SK-N-SH (cell line): ENCODE measurements around the gene TNRC6A. TPM values are rescaled to one million over a fixed set of nuclear protein-coding genes. Genes with fewer than 3 reads are reported as not detected.

Experiments used
- CTCF ChIA-PET: fragments of 300-600, 350-600 bp; formaldehyde crosslinking; extraction: SDS; loops from one replicate; lab custom pipeline; 2021; lab: Yijun Ruan, JAX
- POLR2A ChIA-PET: fragments of 350-600 bp; sonication (Branson Sonifier 250); formaldehyde crosslinking; extraction: SDS; loops from one replicate; lab custom pipeline; 2020; ENCODE audit warnings: antibody characterized with exemption, inconsistent platforms; lab: Yijun Ruan, JAX
- DNase-seq: peaks from one replicate; pipeline ENCODE4 v3.0.0; 2012
- H2AFZ ChIP-seq: fragments of 200-600 bp; sonication (generic); 2 replicates; pipeline ENCODE4 v1.8.1; 2016; ENCODE audit warnings: antibody characterized with exemption, mild to moderate bottlenecking, low read depth
- H3F3A ChIP-seq: fragments of 200-600 bp; sonication (generic); replicated peaks from 2 replicates; pipeline ENCODE3; 2016; ENCODE audit warnings: antibody characterized with exemption, mild to moderate bottlenecking; ENCODE audit not compliant: insufficient read depth
- H3K27ac ChIP-seq, 2 experiments: fragments of 200-500 bp in 1 of 2; fragments of 200-600 bp in 1 of 2; sonication (Bioruptor generic) in 1 of 2; sonication (generic), shearing (Covaris generic) in 1 of 2; 2 replicates each; pipeline versions ENCODE4 v1.5.1 to v1.6.1; 2014 to 2016; ENCODE audit warnings: low read depth in 2 of 2, inconsistent platforms in 1 of 2, low read length in 1 of 2, mild to moderate bottlenecking in 1 of 2, mixed read lengths in 1 of 2
- H3K27me3 ChIP-seq: fragments of 200-600 bp; sonication (generic), shearing (Covaris generic); 2 replicates; pipeline ENCODE4 v1.6.1; 2016; ENCODE audit warnings: mixed run types; ENCODE audit not compliant: insufficient read depth
- H3K36me3 ChIP-seq, 2 experiments: fragments of 200-500 bp in 1 of 2; fragments of 200-600 bp in 1 of 2; sonication (Bioruptor generic) in 1 of 2; sonication (generic) in 1 of 2; replicated peaks in 1 of 2; 2 replicates each; pipeline versions ENCODE3 to v1.5.1; 2014 to 2016; ENCODE audit warnings: low read length in 1 of 2, mild to moderate bottlenecking in 1 of 2; ENCODE audit not compliant: insufficient read depth in 2 of 2, control insufficient read depth in 1 of 2
- H3K4me1 ChIP-seq, 2 experiments: fragments of 200-500 bp in 1 of 2; fragments of 200-600 bp in 1 of 2; sonication (Bioruptor generic) in 1 of 2; sonication (generic), shearing (Covaris generic) in 1 of 2; 2 replicates each; pipeline versions ENCODE4 v1.5.1 to v1.6.1; 2014 to 2016; ENCODE audit warnings: low read depth in 1 of 2, low read length in 1 of 2, mixed run types in 1 of 2; ENCODE audit not compliant: insufficient read depth in 2 of 2, control insufficient read depth in 1 of 2
- H3K4me2 ChIP-seq: fragments of 200-600 bp; sonication (generic), shearing (Covaris generic); 2 replicates; pipeline ENCODE4 v1.6.1; 2017; ENCODE audit warnings: mixed run types
- H3K4me3 ChIP-seq, 2 experiments: fragments of 200-500 bp in 1 of 2; fragments of 200-600 bp in 1 of 2; sonication (Bioruptor generic) in 1 of 2; sonication (generic), shearing (Covaris generic) in 1 of 2; 2 replicates each; pipeline versions ENCODE4 v1.5.1 to v1.8.1; 2014 to 2016; ENCODE audit warnings: low read depth in 2 of 2, inconsistent platforms in 1 of 2, low read length in 1 of 2, mild to moderate bottlenecking in 1 of 2, mixed read lengths in 1 of 2, moderate library complexity in 1 of 2
- H3K79me2 ChIP-seq: fragments of 200-600 bp; sonication (generic); 2 replicates; pipeline ENCODE4 v1.8.1; 2017; ENCODE audit warnings: mild to moderate bottlenecking; ENCODE audit not compliant: insufficient read depth
- H3K9ac ChIP-seq: fragments of 200-600 bp; sonication (generic); 2 replicates; pipeline ENCODE4 v1.6.1; 2017; ENCODE audit warnings: mixed run types
- H3K9me2 ChIP-seq: fragments of 200-600 bp; sonication (generic); 2 replicates; pipeline ENCODE4 v1.6.1; 2017; ENCODE audit warnings: mixed run types
- H3K9me3 ChIP-seq: fragments of 200-600 bp; sonication (generic); 2 replicates; pipeline ENCODE4 v1.6.1; 2017; ENCODE audit warnings: mixed run types, mild to moderate bottlenecking, moderate library complexity
- H4K20me1 ChIP-seq: fragments of 200-600 bp; sonication (generic); 2 replicates; pipeline ENCODE4 v1.6.1; 2017; ENCODE audit warnings: mild to moderate bottlenecking, mixed run types; ENCODE audit not compliant: insufficient read depth
- CHD2 ChIP-seq: fragments of 150-350 bp; IDR thresholded peaks from 2 replicates; pipeline ENCODE4 v1.6.1; 2018; ENCODE audit warnings: low read length; ENCODE audit not compliant: partially characterized antibody
- CTCF ChIP-seq: fragments of 200-600 bp; sonication (generic); IDR thresholded peaks from 2 replicates; pipeline ENCODE4 v1.6.1; 2017; ENCODE audit warnings: antibody characterized with exemption, mild to moderate bottlenecking, moderate library complexity
- ELF1 ChIP-seq: IDR thresholded peaks from 2 replicates; pipeline ENCODE4 v1.4.0; 2012
- EP300 ChIP-seq, 2 experiments: IDR thresholded peaks; 2 replicates each; pipeline versions ENCODE4 v1.4.0 to v1.6.1; 2012; ENCODE audit warnings: borderline replicate concordance in 1 of 2, low read depth in 1 of 2, low read length in 1 of 2
- EZH2phosphoT487 ChIP-seq: fragments of 200-600 bp; sonication (generic); IDR thresholded peaks from 2 replicates; pipeline ENCODE4 v1.6.1; 2017; ENCODE audit warnings: low read depth, mixed run types, mild to moderate bottlenecking, antibody characterized with exemption, moderate library complexity, borderline replicate concordance
- FOSL2 ChIP-seq: IDR thresholded peaks from 2 replicates; pipeline ENCODE4 v1.4.0; 2012; ENCODE audit warnings: low read depth, mild to moderate bottlenecking, moderate library complexity, borderline replicate concordance
- FOXJ3 ChIP-seq: sonication (generic); formaldehyde crosslinking; IDR thresholded peaks from 2 replicates; pipeline ENCODE4 v1.5.1; 2020; ENCODE audit warnings: mild to moderate bottlenecking, missing genetic modification reagents
- FOXM1 ChIP-seq: IDR thresholded peaks from 2 replicates; pipeline ENCODE4 v1.4.0; 2012; ENCODE audit warnings: low read depth, mild to moderate bottlenecking
- GABPA ChIP-seq: IDR thresholded peaks from 2 replicates; pipeline ENCODE4 v1.4.0; 2012; ENCODE audit warnings: low read depth, mild to moderate bottlenecking
- GATA2 ChIP-seq: sonication (generic); formaldehyde crosslinking; IDR thresholded peaks from 2 replicates; pipeline ENCODE4 v1.5.0; 2020; ENCODE audit warnings: mild to moderate bottlenecking, missing genetic modification reagents
- IRF3 ChIP-seq: fragments of 150-350 bp; IDR thresholded peaks from 2 replicates; pipeline ENCODE4 v1.6.1; 2016; ENCODE audit warnings: mild to moderate bottlenecking, low read depth, low read length
- JUND ChIP-seq: IDR thresholded peaks from 2 replicates; pipeline ENCODE4 v1.4.0; 2012
- MAX ChIP-seq: IDR thresholded peaks from 2 replicates; pipeline ENCODE4 v1.4.0; 2012; ENCODE audit warnings: low read depth
- MEF2A ChIP-seq: IDR thresholded peaks from 2 replicates; pipeline ENCODE4 v1.4.0; 2012; ENCODE audit warnings: low read depth, borderline replicate concordance
- MXI1 ChIP-seq: IDR thresholded peaks from 2 replicates; pipeline ENCODE4 v1.6.1; 2012; ENCODE audit warnings: mild to moderate bottlenecking, low read depth, low read length, improper control_type of control experiment
- NFIC ChIP-seq: IDR thresholded peaks from 2 replicates; pipeline ENCODE4 v1.4.0; 2012; ENCODE audit warnings: borderline replicate concordance
- NRF1 ChIP-seq: IDR thresholded peaks from 2 replicates; pipeline ENCODE4 v1.6.1; 2012; ENCODE audit warnings: low read depth, mild to moderate bottlenecking, low read length
- PBX3 ChIP-seq: IDR thresholded peaks from 2 replicates; pipeline ENCODE4; 2012
- POLR2AphosphoS5 ChIP-seq: IDR thresholded peaks from 2 replicates; pipeline ENCODE4 v1.6.1; 2012; ENCODE audit warnings: low read depth, low read length
- RAD21 ChIP-seq: IDR thresholded peaks from 2 replicates; pipeline ENCODE4 v1.6.1; 2012; ENCODE audit warnings: mild to moderate bottlenecking, low read length
- RCOR1 ChIP-seq: fragments of 150-350 bp; IDR thresholded peaks from 2 replicates; pipeline ENCODE4 v1.6.1; 2017; ENCODE audit warnings: antibody characterized with exemption, low read length
- RFX5 ChIP-seq: IDR thresholded peaks from 2 replicates; pipeline ENCODE4 v1.6.1; 2012; ENCODE audit warnings: mild to moderate bottlenecking, improper control_type of control experiment, low read length
- RXRA ChIP-seq: IDR thresholded peaks from 2 replicates; pipeline ENCODE4 v1.4.0; 2012; ENCODE audit warnings: low read depth, mild to moderate bottlenecking, borderline replicate concordance
- SIN3A ChIP-seq: IDR thresholded peaks from 2 replicates; pipeline ENCODE4 v1.6.1; 2012; ENCODE audit warnings: low read depth, mild to moderate bottlenecking, low read length, moderate library complexity, borderline replicate concordance
- SMC3 ChIP-seq: IDR thresholded peaks from 2 replicates; pipeline ENCODE4 v1.6.1; 2012; ENCODE audit warnings: low read depth, low read length, improper control_type of control experiment
- TAF1 ChIP-seq: IDR thresholded peaks from 2 replicates; pipeline ENCODE4 v1.6.1; 2012; ENCODE audit warnings: low read depth, mild to moderate bottlenecking, low read length, moderate library complexity, borderline replicate concordance
- TCF12 ChIP-seq: IDR thresholded peaks from 2 replicates; pipeline ENCODE4 v1.4.0; 2012
- TEAD4 ChIP-seq: IDR thresholded peaks from 2 replicates; pipeline ENCODE4 v1.4.0; 2012; ENCODE audit warnings: mild to moderate bottlenecking, borderline replicate concordance; ENCODE audit not compliant: insufficient read depth
- YY1 ChIP-seq: IDR thresholded peaks from 2 replicates; pipeline ENCODE4 v1.4.0; 2012; ENCODE audit warnings: low read depth, mild to moderate bottlenecking
- ZBTB33 ChIP-seq: IDR thresholded peaks from 2 replicates; pipeline ENCODE4 v1.4.0; 2012; ENCODE audit warnings: low read depth, borderline replicate concordance
- WGBS: methylation state at CpG from one replicate; pipeline ENCODE4 v1.1.6; 2017; ENCODE audit warnings: low lambda C conversion rate; 5-methylcytosine and 5-hydroxymethylcytosine counted together
- polyA plus RNA-seq, 3 experiments: library from polyadenylated mRNA; depleted of rRNA; stranded (reverse); fragments of >200 nt; gene quantifications; 2 replicates each; pipeline ENCODE4 v1.2.3, GENCODE V29; 2012

TNRC6A gene
- polyA plus RNA-seq, 1 of the 3 experiments (the other 2 are of a cell fraction), result 32.5 TPM

GRCh38 chr16:24853830-24854229 lies 124.4 kb downstream of the TNRC6A start:
- Histone ChIP-seq H3K9me2 (no peaks in the 10 kb centered on the region), H3K79me2 (no peaks in the 10 kb centered on the region), H3K36me3 (no peaks in the 10 kb centered on the region), H3K27me3 (no peaks in the 10 kb centered on the region), H3K27ac (peak overlapping the region in 1 of 2 experiments; percentile 23; a peak in 1 of 4 replicates), H3K9me3 (no peaks in the 10 kb centered on the region), H3K4me1 (peaks cover 10 to 21% of the 10 kb centered on the region in 2 experiments; a peak in 2 of 4 replicates), H3K9ac (no peak overlapping the region), H3K4me3 (peak overlapping the region; percentile 13 to 35; a peak in 3 of 4 replicates), H4K20me1 (0 out of 2 replicates have a peak, but pooled peaks cover 4% of the 10 kb centered on the region), H3F3A (peaks cover 24% of the 10 kb centered on the region), H3K4me2 (peak overlapping the region; percentile 69), H2AFZ (peak overlapping the region; percentile 73)
- CTCF ChIA-PET, result interaction anchor here (1.5 kb wide), 1 partner anchor 52 kb away, joined by 4 read pairs; no protein-coding TSS in a partner anchor
- WGBS, result 3% methylated on average over 18 of the region's 18 CpGs
- POLR2A ChIA-PET, result interaction anchor here (0.6 kb wide), 1 partner anchor 264 kb away, joined by 3 read pairs; no protein-coding TSS in a partner anchor
- peak; percentile 75 for DNase-seq
- no peak for TF ChIP-seq POLR2AphosphoS5
- TF ChIP-seq ELF1, result no peak
- TF ChIP-seq RCOR1, result 0 out of 2 replicates have a peak, but pooled peaks have one; percentile 28
- TF ChIP-seq TCF12, result peak; percentile 35; the same call in 1 of the 2 replicates
- no peak for TF ChIP-seq RXRA
- TF ChIP-seq MAX, result no peak
- no peak for TF ChIP-seq JUND
- TF ChIP-seq TEAD4, result no peak
- peak; percentile 36; the same call in 1 of the 2 replicates for TF ChIP-seq FOSL2
- TF ChIP-seq RAD21, result 0 out of 2 replicates have a peak, but pooled peaks have one; percentile 14
- peak; percentile 21 to 58; a peak in 3 of 4 replicates for TF ChIP-seq EP300 (IDR thresholded peaks at IDR 0.05; ENCODE audit: borderline replicate concordance in 1 of 2, low read depth in 1 of 2, low read length in 1 of 2)
- TF ChIP-seq FOXJ3 (CRISPR knock-in tag), result peak; percentile 54; the same call in 1 of the 2 replicates
- no peak for TF ChIP-seq CHD2
- peak; percentile 73; the same call in 1 of the 2 replicates for TF ChIP-seq NFIC
- no peak for TF ChIP-seq IRF3
- TF ChIP-seq ZBTB33, result no peak
- no peak for TF ChIP-seq SMC3
- no peak for TF ChIP-seq RFX5
- 0 out of 2 replicates have a peak, but pooled peaks have one; percentile 22 for TF ChIP-seq GATA2
- no peak for TF ChIP-seq SIN3A
- TF ChIP-seq EZH2phosphoT487, result no peak
- TF ChIP-seq YY1, result no peak
- TF ChIP-seq GABPA, result no peak
- TF ChIP-seq CTCF, result no peak
- TF ChIP-seq MEF2A, result no peak
- TF ChIP-seq FOXM1, result no peak
- TF ChIP-seq NRF1, result no peak
- TF ChIP-seq TAF1, result no peak
- no peak for TF ChIP-seq MXI1
- peak; percentile 72 for TF ChIP-seq PBX3
